ENCODE results near the gene CDC42BPA. TPM values are rescaled to one million over a fixed set of nuclear protein-coding genes. Genes with fewer than 3 reads are reported as not detected.

Gene CDC42BPA
- total and polyA plus RNA-seq, 9 of the 15 experiments (the other 6 are each of a cell fraction or from before 2014, with no cell fraction given), result 8.0 to 77.5 (median 52.1) TPM

GRCh38 chr1:227136210-227136820, 182.0 kb downstream of the CDC42BPA start:
- Histone ChIP-seq H3K36me3 (ENCODE audit: control insufficient read depth, insufficient read depth, low read length) (peaks cover 61% of the 10 kb centered on the region), H2AFZ (ENCODE audit: low read depth, low read length) (no peak overlapping the region), H3K4me3 (no peak overlapping the region), H3K4me2 (ENCODE audit: insufficient read depth, low read length) (no peak overlapping the region), H3K79me2 (ENCODE audit: control insufficient read depth, insufficient read depth, low read length) (peaks cover 8% of the 10 kb centered on the region; the same call in 1 of the 3 replicates), H4K20me1 (replicated peaks; ENCODE audit: control insufficient read depth, insufficient read depth, low read length) (no peaks in the 10 kb centered on the region), H3K27ac (ENCODE audit: extremely low read depth, low read depth, low read length) (no peak overlapping the region), H3K9me3 (replicated peaks; ENCODE audit: control insufficient read depth, insufficient read depth, low read depth, low read length) (no peaks in the 10 kb centered on the region), H3K9me1 (ENCODE audit: control insufficient read depth, insufficient read depth, low read length) (no peaks in the 10 kb centered on the region), H3K9ac (ENCODE audit: insufficient read depth in 1 of 2, low read depth in 2 of 2, low read length in 2 of 2) (no peak overlapping the region), H3K27me3 (ENCODE audit: control insufficient read depth in 2 of 2, insufficient read depth in 2 of 2, low read length in 2 of 2) (no peaks in the 10 kb centered on the region), H3K4me1 (replicated peaks in 1 of 2; ENCODE audit: control insufficient read depth in 2 of 2, insufficient read depth in 2 of 2, low read length in 2 of 2) (peaks cover 0 to 4% of the 10 kb centered on the region in 2 experiments; a peak in 1 of 5 replicates)
- FAIRE-seq (no peak), DNase-seq (ENCODE audit: extremely low read depth in 1 of 4, low spot score in 3 of 4) (no peak), ATAC-seq (no peak)
- no TSS peak for BruUV-seq (replicated peaks)
- ChIA-PET CTCF (ENCODE audit: low intra/inter-chr PET ratio) (no interaction called here), POLR2A (interaction anchor here (1.2 kb wide), 1 partner anchor 54 kb away, joined by 5 read pairs; no protein-coding TSS in a partner anchor)
- 79% methylated on average over 4 of the region's 4 CpGs for WGBS (ENCODE audit: insufficient coverage, low coverage, missing lambda C conversion rate)
- in situ Hi-C loops (cut with MboI), result no loop called here
- intact Hi-C loops (cut with micrococcal nuclease), result loop anchor here (5.0 to 10.0 kb wide), 2 partner anchors 178 to 301 kb away; partner anchors contain the start of gene CDC42BPA
- TF ChIP-seq IRF2 (CRISPR knock-in tag; IDR thresholded peaks at IDR 0.05) (no peak), MXI1 (IDR thresholded peaks at IDR 0.05; ENCODE audit: low read depth, low read length) (no peak), XRCC5 (IDR thresholded peaks at IDR 0.05; ENCODE audit: low read depth, low read length) (no peak), SMAD4 (CRISPR knock-in tag; conservative IDR thresholded peaks at IDR 0.05) (no peak), NFIX (CRISPR knock-in tag; IDR thresholded peaks at IDR 0.05; ENCODE audit: low read depth) (no peak), HNRNPL (IDR thresholded peaks at IDR 0.05; ENCODE audit: low read depth, low read length) (no peak), MCM3 (IDR thresholded peaks at IDR 0.05) (no peak), KLF1 (tag; IDR thresholded peaks at IDR 0.05) (no peak)
